ENCODE measurements around the gene SDSL.

Gene SDSL

DNA sequence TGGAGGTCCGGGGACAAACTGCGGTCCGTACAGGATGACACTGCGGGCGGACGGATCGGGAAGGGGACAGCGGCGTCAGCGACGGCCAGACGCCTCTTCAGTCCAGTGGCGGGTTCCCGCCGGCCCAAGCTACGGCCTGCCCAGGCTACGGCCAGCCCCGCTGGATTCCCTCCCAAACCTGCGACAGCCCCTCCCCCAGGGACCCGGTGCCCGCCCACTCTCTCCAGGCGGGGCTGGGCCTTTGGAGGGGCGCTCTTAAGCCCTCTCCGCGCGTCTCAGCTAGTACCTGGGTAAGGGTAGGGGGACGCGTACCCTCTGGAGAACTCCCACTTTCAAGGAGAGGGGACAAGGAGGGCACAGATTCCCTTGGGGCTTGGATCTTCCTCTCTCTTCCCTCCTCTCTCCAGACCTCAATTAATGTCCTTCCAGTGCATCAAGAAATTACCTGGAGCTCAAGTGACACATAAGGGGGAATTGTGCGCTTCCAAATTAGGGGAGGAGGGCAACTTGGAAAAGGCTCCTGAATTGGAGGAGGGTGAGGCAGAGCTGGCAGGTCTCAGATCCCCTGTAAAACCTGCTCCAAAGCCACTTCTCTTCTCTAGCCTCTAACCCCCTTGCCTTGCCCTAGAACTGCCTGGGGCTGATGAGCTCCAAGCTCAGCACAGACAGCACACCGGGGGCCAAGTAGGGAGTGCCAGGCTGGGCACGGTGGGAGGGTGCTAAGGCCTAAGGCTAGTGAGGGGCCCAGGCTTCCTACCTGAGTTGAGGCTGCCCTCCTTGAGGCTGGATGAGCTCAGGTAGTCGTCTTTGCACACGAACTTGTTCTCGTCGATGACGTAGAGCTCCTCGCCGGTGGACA is 46.4 kb downstream of the SDSL start:
- DNase-seq (ENCODE audit: low read depth), result no peak

DNA sequence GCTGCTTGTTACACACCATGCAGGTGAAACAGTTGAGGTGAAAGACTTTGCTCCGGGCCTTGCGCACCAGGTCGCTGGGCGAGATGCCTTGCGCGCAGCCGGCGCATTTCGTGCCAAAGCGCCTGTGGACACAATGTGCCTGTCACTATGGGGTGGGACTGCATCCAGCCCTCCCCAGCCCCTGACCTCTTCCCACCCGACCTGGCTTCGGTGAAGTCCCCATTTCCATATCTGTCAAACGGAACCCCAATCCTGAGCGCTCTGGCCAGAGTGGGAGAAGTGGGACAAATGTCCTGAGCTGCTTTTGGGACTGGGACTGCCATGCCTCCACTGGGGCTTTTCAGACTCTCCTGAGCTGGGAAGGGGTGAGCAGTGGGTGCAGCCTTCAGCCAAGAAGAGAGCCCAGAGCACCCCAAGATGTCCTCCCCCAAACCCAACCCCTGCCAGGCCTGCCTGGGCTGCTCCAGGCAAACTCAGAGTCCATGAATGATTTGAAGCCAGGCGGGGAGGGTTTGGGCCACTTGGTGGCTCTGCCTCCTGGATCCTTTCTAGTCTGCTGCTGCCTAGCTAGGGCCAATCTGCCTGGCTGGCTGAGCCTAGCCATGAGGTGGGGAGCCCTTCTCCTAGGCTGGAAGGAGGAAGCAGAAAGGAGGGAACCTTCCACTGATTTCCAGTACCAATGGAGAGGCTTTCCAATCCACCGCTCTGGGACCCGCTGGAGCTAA is 47.2 kb downstream of the SDSL start:
- no peak for DNase-seq (ENCODE audit: low read depth)

DNA sequence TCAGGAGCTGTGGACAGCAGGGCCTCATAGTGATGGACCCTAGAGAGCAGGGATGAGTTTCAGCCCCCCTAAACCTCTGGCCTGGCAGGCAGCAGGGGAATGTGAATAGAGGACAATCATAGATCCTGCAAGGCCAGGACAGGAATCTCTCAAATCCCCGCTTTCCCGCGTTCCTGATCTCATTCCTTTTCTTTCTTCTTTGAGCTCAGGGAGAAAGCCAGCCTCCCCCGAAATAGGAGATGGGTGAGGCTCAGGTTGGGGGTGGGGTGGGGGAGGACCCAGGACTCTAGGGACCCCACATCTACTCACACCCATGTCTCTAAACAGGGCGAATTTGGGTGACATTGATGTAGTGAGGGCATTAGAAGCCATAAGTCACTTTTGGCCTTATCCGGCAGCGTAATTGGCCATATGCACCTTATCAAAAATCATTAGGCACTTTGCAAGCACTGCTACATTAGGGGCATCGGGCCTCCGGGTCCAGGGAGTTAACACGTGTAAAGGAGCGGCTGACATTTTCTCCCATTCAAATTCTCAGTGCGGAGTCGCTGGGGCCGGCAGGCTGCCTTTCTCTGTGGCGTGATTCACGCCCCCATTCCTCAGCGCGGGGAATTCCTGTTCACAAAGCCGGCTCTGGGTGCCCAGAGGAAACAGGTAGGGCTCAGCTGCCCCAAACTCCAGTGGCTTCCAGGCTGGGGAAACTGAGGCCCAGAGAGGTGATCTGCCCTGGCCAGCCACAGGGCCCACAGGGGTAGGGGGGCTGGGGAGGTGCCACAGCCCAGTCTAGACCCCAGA is 48.0 kb downstream of the SDSL start:
- no peak for DNase-seq (ENCODE audit: low read depth)

DNA sequence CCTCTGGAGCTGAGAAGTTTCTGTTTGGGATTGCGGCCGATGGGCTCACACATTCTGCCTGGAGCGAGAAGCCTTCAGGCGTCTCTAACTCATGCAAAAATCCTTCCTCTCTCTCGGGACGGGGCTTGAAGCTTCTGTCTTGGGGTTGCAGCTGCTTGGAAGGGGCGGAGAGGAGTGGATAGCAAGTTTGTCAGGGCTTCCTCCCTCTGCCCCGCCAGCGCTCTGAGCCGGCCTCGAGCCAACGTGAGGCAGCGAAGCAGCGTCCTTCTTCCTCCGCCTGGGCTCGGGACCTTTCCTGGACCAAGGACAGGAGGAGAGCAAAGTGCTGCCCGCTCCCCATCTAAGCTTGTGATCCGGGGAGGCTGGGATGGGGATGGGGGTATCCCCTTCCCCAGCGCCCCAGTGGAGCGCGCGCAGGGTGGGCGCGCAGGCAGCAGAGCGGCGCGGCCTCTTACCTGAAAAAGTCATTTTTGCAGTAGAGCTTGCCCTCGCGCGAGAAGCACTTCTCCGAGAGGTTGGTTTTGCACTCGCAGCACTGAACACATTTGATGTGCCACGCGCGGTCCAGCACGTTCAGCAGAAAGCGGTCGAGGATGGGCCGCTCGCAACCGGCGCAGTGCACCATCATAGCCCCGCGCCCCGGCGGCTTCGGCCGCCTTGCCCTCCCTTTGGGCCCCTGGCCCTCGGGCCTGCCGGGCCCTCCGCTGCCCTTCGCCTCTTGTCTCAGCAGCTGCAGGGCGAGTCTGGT is 48.9 kb downstream of the SDSL start:
- no peak for DNase-seq (ENCODE audit: low read depth)

DNA sequence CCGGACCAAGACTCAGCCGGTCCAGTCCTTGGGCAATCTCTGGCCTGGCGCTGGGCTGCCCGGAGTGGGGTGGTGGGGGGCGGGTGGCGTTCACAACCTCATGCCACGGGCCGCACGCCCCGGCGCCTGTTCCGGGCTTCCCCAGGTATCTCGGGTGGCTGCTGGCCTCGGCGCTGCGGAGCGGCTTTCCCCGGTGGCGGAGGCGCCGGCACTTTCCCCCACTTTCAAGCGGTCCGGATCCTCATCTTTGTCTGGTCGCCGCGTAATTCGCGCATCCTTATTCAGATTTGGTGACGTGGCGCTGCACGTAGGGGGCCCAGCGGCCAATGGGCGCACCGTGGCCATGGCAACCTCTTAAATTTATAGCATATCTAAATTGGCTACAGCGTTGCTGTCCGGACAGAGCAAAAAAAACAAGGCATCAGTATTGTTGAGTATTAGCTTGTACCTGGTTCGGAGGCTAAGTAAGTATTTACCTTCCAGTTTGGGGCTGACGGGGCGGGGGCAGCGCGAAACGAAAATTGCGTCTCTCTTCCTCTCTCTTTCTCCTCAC is 49.5 kb downstream of the SDSL start, which contains the start of gene LHX5:
Gene LHX5, minus strand, starts transcription at position 253 of the 553 bp plus-strand sequence. CDS start 373 bp downstream, outside the sequence.
- no peak for DNase-seq (ENCODE audit: low read depth)

DNA sequence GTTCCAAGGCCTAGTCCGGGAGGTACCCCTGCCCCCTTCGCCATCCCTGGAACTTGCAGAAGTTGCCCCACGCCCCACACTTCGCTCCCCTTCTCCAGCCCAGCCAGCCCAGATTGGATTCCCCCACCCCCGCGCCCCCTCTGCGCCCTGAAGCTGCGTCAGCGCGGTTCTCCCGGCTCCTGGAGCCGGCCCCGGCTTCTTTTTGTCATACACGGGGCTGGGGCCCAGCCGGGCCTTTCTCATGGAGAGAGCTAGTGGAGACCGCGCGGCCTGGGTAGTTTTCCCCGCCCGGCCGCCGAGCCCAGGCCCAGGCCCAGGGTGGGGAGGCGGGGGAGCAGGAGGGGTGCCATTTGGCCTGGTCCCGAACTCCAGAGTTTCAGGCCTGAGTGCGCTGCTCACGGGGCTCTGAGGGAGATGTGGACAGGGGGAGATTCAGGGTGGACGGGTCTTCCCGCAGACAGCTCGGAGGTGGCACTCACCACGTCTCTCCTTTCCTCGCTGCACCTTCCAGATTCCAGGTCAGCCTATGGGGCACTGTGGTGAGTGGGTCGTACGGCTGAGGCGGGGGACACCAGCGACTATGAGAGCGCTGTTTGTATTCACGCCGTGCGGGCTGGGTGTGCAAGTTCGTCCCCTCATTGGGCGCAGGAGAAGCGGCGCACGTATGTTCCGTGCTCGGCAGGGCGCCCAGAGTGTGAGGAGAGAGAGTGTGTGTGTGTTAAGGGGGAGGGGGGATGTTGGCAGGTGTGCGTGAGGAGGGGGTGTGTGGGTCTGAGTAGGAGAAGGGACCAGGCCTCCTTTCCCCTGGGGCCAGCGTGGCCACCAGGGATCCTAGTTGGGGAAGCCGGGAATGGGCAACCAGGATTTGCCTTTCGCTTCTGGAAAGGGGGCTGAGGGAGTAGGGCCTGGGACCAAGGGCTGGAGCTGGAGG is 50.3 kb downstream of the SDSL start:
- no peak for DNase-seq (ENCODE audit: low read depth)

DNA sequence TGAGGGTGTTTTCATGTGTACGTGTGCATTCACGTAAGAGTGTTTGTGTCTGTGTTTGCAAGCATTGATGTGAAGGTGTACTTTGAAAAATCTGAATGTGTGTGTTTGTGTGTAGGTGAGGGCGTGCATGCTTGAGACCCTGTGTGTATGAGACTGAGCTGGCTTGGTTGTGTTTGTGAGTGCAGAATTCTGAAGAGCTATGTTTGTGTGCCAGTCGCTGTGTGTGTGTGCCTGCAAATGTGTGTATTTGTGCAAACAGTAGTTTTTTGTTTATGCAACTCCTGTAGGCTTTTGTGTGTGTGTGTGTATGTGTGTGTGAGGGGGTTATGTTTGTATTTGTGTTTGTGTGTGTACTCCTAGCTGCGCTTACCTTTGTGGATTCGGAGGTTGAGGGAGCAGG is 51.2 kb downstream of the SDSL start:
- no peak for DNase-seq (ENCODE audit: low read depth)

DNA sequence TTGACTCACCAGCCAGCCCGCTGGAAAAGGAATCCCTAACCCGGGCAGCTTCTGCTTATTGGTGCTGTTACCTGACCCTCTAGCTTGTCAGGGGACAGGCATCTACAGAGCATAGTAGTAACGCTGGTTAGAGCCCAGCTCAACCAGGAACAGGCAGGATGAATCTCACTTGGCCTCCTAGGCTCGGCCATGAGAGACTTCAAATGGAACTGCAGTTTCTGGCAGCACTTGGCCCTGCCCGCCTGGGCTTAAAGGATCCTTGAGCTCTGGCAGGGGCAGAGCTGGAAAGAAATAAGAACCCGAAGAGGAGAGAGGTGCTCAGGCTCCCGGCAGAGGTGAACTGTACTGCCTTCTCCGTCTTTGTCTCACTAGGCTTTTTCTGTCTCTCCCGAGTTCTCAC is 51.8 kb downstream of the SDSL start:
- DNase-seq (ENCODE audit: low read depth), result no peak

DNA sequence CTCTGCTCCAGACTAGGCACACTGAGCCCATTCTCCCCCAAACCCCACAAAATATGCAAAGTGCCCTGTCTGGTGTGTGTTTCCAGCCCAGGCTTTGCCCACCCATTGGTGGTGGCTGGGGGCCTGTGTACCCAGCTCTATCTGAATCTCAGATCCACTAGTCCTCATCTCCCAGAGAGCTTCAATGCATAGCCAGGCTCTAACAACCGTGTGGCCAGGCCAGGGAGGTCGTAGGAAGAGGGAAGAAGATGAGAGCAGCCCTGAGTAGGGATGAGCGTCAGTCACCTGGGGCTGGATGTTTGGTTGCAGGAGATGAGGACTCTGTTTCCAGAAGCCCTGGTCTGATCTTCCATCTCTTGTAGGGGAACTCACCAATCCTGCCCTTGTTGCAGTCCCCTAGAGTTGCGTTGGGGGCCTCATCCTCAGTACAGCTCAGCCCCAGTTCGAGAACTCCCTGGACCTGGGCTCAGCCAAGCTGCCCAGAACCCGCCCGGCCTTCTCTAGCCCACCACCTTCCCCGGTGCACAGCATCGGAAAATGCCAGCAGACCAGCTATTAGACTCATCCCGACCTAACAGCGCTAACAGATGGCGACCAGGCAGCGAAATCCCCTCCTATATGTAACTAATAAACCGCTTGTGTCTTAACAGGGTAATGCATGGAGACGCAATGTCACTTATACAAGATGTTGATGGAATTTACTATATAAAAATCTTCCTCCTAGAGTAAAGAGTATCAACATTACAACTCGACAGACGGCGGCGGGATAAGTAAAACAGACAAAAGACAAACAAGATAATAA is 52.7 kb downstream of the SDSL start:
- DNase-seq (ENCODE audit: low read depth), result no peak

DNA sequence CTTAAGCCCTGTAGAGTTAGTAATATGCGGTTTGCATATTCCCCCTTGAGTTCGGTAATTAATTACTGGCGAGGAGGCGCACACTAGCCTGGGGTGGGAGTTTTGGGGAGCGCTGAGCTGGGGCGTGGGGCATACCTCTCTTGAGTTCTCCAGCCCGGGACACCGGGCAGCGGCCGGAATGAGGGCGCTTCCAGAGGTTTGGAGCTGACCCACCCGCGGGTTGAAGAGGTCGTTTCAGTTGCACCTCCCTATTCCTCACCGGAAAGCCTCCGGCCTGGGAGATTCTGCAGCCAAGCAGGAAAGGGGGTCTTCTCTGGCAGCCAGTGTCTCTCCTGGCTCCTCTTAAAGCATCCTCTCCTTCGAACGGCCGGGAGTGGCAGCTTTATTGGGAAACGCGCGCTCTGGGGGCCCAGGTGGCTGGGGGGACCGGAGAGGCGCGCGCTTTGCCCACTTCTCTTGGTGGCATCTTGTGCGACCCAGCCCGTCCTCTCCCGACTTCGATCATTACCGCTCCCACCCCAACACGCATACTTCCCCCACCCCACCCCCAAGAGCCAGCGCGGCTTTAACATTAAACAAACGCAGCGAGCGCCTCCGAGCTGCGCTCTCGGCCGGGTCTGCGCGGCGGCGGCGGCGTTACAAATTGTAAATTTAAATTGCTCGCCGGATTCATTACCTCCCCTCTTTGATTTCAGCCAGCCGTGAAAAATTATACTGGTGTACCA is 53.4 kb downstream of the SDSL start:
- DNase-seq (ENCODE audit: low read depth), result no peak

DNA sequence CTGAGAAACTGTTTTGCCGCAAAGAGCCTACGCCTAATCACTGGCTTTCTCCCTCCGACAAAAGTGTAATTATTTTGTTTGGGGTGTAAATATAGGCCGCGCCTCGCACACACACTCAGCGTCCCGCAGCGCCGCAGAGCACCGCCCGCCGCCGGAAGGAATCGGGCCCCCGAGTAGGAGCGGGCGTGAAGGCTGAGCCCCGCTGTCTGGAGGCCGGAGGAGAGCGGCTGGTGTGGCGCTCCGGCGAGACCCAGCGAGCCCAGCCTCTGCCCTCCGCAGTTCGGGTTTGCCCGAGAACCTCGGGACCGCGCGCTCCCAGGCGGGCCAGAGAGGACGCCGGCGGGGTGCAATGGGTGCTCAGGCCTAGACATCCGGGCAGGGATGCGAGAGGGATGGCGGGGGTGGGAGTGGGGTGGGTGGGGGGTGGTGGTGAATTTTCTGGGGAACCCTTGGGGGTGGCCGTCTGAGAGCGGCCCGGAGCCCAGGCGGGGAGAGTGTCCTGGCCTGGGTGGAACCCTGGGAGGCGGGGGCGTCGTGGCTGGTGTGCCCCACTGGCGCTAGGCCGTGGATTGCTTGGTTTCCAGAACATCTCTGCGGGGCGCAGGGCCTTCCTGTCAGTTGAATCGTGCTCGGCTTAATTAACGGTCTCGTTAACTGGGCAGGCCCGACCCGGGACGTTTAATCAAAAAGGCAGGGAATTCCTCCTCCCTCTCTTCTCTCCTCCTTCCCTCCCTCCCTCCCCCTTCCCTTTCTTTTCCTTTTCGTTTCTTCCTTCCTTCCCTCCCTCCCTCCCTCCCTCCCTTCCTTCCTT is 54.2 kb downstream of the SDSL start:
- no peak for DNase-seq (ENCODE audit: low read depth)

DNA sequence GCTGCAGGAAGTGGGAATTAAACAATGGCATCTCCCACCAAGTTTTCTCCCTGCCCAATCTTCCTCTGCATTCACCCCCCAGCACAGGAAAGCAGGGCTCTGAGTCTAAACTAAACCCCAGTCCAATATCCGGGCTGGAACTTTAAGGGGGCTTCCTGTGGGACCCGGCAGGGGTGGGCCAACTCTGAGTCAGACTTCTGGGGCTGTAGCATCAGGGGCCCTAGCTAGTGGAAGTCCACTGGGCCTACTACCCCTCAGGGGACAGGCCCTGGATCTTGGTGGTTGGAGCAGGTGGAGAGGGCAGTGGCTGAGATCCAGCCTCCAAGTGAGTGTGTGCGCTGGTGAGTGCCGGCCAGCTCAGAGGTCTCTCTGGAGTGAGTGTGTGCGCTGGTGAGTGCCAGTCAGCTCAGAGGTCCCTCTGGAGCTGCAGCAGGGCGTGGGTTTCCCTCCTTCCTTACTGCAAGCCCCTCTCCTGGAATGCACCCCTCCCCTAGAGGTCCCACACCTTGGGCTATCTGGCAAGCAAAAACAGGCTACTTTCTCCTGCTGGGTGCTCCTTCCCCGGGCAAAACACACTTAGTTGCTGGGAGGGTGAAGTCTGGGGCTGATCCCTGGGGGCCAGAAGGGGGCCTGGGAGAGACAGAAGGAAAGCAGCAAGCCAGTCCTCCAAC is 55.1 kb downstream of the SDSL start:
- no peak for DNase-seq (ENCODE audit: low read depth)

DNA sequence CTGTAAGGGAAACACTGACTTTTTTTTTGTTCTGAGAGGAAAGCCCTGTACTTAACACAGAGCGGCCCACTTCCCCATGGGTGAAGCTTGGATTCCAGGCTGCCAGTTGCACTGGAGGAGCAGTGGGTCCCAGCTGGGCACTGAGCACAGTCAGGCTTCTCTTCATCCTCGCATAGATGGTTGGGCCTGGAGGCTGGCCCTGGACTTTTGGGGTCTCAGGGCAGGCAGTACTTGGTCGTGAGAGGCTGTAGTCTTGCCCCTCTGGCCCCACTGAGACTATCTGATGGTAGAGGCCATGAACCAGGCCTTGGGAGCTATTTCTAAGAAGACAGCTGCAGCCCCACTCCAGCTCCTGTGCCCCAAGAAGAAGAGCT is 55.6 kb downstream of the SDSL start:
- no peak for DNase-seq (ENCODE audit: low read depth)

DNA sequence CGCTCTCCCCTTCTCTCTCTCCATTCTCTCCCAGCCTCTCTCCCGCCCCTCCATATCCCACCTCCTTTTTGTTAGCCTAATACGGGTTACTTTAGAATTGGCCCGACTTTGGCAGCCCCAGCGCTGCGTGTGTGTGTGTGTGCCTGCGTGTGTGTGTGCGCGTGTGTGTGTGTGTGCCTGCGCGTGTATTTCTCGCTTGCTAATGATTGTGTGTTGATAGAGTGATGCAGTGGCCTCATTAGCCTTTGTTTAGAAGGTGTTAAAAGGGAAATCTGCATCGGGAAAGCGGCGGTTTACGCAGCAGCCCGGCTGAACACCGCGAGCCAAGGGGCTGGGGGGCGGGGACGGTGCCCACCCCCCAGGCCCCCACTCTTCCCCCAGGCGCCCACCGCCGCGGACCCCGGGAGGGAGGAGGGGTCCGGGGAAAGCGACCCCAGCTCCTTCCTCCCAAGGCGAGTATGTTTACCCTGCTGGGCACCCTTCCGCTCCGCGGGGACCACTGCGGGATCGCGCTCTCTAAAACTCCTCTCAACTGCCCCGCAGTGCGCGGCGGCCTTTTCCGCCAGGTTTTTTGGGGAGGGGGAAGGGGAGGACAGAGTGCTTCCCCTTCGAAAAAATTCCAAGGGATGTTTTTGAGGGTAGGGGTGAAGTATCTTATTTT is 56.3 kb downstream of the SDSL start:
- no peak for DNase-seq (ENCODE audit: low read depth)

DNA sequence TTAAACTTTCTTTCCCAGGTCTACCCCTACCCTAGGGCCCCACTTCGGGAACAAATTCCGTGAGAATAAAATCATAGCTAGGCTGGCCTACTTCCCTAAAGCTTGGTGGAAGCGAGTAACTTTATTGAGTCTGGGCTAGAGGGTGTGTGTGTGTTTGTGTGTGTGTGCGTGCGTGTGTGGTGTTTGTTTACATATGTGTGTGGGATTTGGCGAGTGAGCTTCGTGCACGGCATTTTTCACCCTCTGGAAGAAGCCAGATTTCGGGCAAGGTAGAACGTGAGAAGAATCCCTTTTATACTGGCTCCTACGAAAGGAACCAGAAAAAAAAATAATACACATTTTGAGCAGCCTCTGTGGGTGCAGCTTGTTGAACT is 57.0 kb downstream of the SDSL start:
- no peak for DNase-seq (ENCODE audit: low read depth)

DNA sequence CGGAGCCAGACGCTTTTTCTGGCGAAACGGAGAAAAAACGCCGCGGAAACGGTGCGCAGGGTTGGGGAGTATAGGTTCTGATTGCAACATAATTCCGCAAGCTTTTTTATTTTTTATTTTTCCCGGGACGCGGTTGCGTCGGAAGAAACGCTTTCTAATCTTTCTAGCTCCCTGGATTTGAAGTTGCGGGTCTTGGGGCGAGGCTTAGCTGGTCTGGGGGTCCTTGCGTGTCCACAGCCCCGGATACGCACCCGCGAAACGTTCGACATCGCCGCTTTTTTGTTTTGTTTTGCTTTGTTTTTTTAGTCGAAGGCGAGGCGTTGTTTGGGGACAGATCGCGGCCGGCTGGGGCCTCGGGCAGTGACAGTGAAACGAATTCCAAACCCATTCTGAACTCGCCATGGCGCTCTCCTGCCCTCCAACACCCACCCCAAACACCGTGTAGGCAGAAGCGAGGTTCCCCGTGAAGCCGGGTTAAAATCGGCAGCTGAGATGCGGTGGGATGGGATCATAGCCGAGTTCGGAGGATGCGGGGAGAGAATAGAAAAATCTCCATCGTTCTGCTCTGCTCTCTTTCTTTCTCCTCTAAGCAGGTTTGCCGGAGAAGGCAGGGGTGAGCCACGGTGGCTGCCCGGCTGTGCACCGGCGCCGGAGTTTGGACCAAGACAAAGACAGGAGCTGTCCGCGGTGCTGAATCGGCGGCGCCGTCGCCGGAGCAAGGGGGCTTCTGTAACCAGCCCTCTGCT is 57.6 kb downstream of the SDSL start:
- no peak for DNase-seq (ENCODE audit: low read depth)

Measured in stimulated activated CD8-positive, alpha-beta memory T cell treated with anti-CD3 and anti-CD28 coated beads, Interleukin-12 subunit alpha, Interleukin-12 subunit beta, amount 100 ng/mL, for 1 hour (primary cell).